ENCODE measurements around the gene TRPV5. TPM values are rescaled to one million over a fixed set of nuclear protein-coding genes. Genes with fewer than 3 reads are reported as not detected.
A peak's percentile ranks its signal among the peaks of the same experiment; 100 is the strongest.

TRPV5 gene
- total and polyA plus RNA-seq, 5 experiments from 2014 or later: 0.30 TPM; not detected in 4

- Mint-ChIP-seq H3K4me1 (peaks cover 0 to 3% (median 0%) of the 10 kb centered on the region in 4 donors), H3K27ac (peak overlapping the region in 1 of 10 donors; percentile 70), H3K9me3 (no peaks in the 10 kb centered on the region), H3K4me3 (no peak overlapping the region), H3K27me3 (peaks cover 0 to 11% (median 0%) of the 10 kb centered on the region in 5 donors), H3K36me3 (no peaks in the 10 kb centered on the region)
- ATAC-seq (no peak), DNase-seq (no peak)
- POLR2A ChIA-PET: no interaction called here
Measured at GRCh38 chr7:142935941-142936565, 2.5 kb upstream of the TRPV5 start.

GRCh38 chr7:142934056-142934455 is 510 bp upstream of the TRPV5 start:
- Mint-ChIP-seq H3K4me3 (no peak overlapping the region), H3K27ac (no peak overlapping the region), H3K4me1 (peaks cover 0 to 3% (median 0%) of the 10 kb centered on the region in 4 donors), H3K36me3 (no peaks in the 10 kb centered on the region), H3K27me3 (peaks cover 0 to 7% (median 0%) of the 10 kb centered on the region in 5 donors), H3K9me3 (no peaks in the 10 kb centered on the region)
- POLR2A ChIA-PET: interaction anchor here (0.6 kb wide), 1 partner anchor 1016 kb away, joined by 3 read pairs; no protein-coding TSS in a partner anchor
- ATAC-seq (no peak), DNase-seq (no peak)

- H3K9me3 Mint-ChIP-seq: no peaks in the 10 kb centered on the region
- no peak overlapping the region for H3K27ac Mint-ChIP-seq
- H3K4me1 Mint-ChIP-seq: peaks cover 0 to 3% (median 0%) of the 10 kb centered on the region in 4 donors
- H3K4me3 Mint-ChIP-seq: no peak overlapping the region
- no peaks in the 10 kb centered on the region for H3K36me3 Mint-ChIP-seq
- DNase-seq (no peak), ATAC-seq (no peak)
- POLR2A ChIA-PET: no interaction called here
- peaks cover 0 to 7% (median 0%) of the 10 kb centered on the region in 5 donors for H3K27me3 Mint-ChIP-seq
Measured at GRCh38 chr7:142933092-142933475, 462 bp downstream of the TRPV5 start.

GRCh38 chr7:142932386-142933091 is 1.0 kb downstream of the TRPV5 start:
- no peaks in the 10 kb centered on the region for H3K9me3 Mint-ChIP-seq
- POLR2A ChIA-PET: no interaction called here
- ATAC-seq (no peak), DNase-seq (no peak)
- no peak overlapping the region for H3K27ac Mint-ChIP-seq
- no peak overlapping the region for H3K4me3 Mint-ChIP-seq
- peaks cover 0 to 3% (median 1%) of the 10 kb centered on the region in 4 donors for H3K4me1 Mint-ChIP-seq
- peaks cover 0 to 7% (median 0%) of the 10 kb centered on the region in 5 donors for H3K27me3 Mint-ChIP-seq
- no peaks in the 10 kb centered on the region for H3K36me3 Mint-ChIP-seq

- Mint-ChIP-seq H3K4me3 (no peak overlapping the region), H3K9me3 (no peaks in the 10 kb centered on the region), H3K4me1 (peaks cover 0 to 10% (median 1%) of the 10 kb centered on the region in 4 donors), H3K27me3 (peaks cover 0 to 7% (median 0%) of the 10 kb centered on the region in 5 donors), H3K27ac (peak overlapping the region in 1 of 10 donors; percentile 7), H3K36me3 (no peaks in the 10 kb centered on the region)
- ATAC-seq: no peak
- POLR2A ChIA-PET: no interaction called here
- DNase-seq: no peak
Measured at GRCh38 chr7:142930126-142930730, 3.3 kb downstream of the TRPV5 start.

GRCh38 chr7:142927949-142928348 is 5.6 kb downstream of the TRPV5 start:
- ATAC-seq (no peak), DNase-seq (no peak)
- no peak overlapping the region for H3K4me3 Mint-ChIP-seq
- peaks cover 0 to 10% (median 0%) of the 10 kb centered on the region in 4 donors for H3K4me1 Mint-ChIP-seq
- H3K36me3 Mint-ChIP-seq: no peaks in the 10 kb centered on the region
- peaks cover 0 to 2% (median 0%) of the 10 kb centered on the region in 5 donors for H3K27me3 Mint-ChIP-seq
- H3K27ac Mint-ChIP-seq: no peak overlapping the region
- POLR2A ChIA-PET: no interaction called here
- no peaks in the 10 kb centered on the region for H3K9me3 Mint-ChIP-seq

GRCh38 chr7:142927085-142927745 is 6.3 kb downstream of the TRPV5 start:
- H3K9me3 Mint-ChIP-seq: no peaks in the 10 kb centered on the region
- H3K4me1 Mint-ChIP-seq: peaks cover 0 to 10% (median 0%) of the 10 kb centered on the region in 4 donors
- H3K4me3 Mint-ChIP-seq: no peak overlapping the region
- DNase-seq (no peak), ATAC-seq (no peak)
- no peaks in the 10 kb centered on the region for H3K36me3 Mint-ChIP-seq
- POLR2A ChIA-PET: no interaction called here
- H3K27me3 Mint-ChIP-seq: no peaks in the 10 kb centered on the region
- H3K27ac Mint-ChIP-seq: no peak overlapping the region

GRCh38 chr7:142925413-142925812 is 8.1 kb downstream of the TRPV5 start:
- ATAC-seq (no peak), DNase-seq (no peak)
- Mint-ChIP-seq H3K9me3 (no peaks in the 10 kb centered on the region), H3K27me3 (no peaks in the 10 kb centered on the region), H3K36me3 (no peaks in the 10 kb centered on the region), H3K4me3 (no peak overlapping the region), H3K4me1 (peaks cover 0 to 10% (median 0%) of the 10 kb centered on the region in 4 donors), H3K27ac (no peak overlapping the region)
- POLR2A ChIA-PET: no interaction called here

GRCh38 chr7:142923391-142923790 is 10.2 kb downstream of the TRPV5 start:
- ATAC-seq (no peak), DNase-seq (no peak)
- Mint-ChIP-seq H3K4me3 (no peak overlapping the region), H3K27me3 (peaks cover 2 to 12% (median 2%) of the 10 kb centered on the region in 5 donors), H3K4me1 (peaks cover 0 to 10% (median 0%) of the 10 kb centered on the region in 4 donors), H3K27ac (no peak overlapping the region), H3K36me3 (no peaks in the 10 kb centered on the region), H3K9me3 (no peaks in the 10 kb centered on the region)
- POLR2A ChIA-PET: no interaction called here

- ATAC-seq (no peak), DNase-seq (no peak)
- Mint-ChIP-seq H3K9me3 (no peaks in the 10 kb centered on the region), H3K27me3 (peaks cover 3 to 23% (median 5%) of the 10 kb centered on the region in 5 donors), H3K4me3 (no peak overlapping the region), H3K36me3 (no peaks in the 10 kb centered on the region), H3K27ac (no peak overlapping the region), H3K4me1 (no peaks in the 10 kb centered on the region)
- POLR2A ChIA-PET: no interaction called here
Measured at GRCh38 chr7:142919656-142920055, 13.9 kb downstream of the TRPV5 start.

GRCh38 chr7:142918901-142919300 is 14.6 kb downstream of the TRPV5 start:
- H3K36me3 Mint-ChIP-seq: no peaks in the 10 kb centered on the region
- POLR2A ChIA-PET: no interaction called here

GRCh38 chr7:142917447-142917846 is 16.1 kb downstream of the TRPV5 start:
- ATAC-seq (no peak), DNase-seq (no peak)
- peaks cover 5 to 26% (median 8%) of the 10 kb centered on the region in 5 donors for H3K27me3 Mint-ChIP-seq
- no peak overlapping the region for H3K27ac Mint-ChIP-seq
- H3K36me3 Mint-ChIP-seq: no peaks in the 10 kb centered on the region
- H3K9me3 Mint-ChIP-seq: no peaks in the 10 kb centered on the region
- no peak overlapping the region for H3K4me3 Mint-ChIP-seq
- POLR2A ChIA-PET: no interaction called here
- H3K4me1 Mint-ChIP-seq: peaks cover 0 to 4% (median 0%) of the 10 kb centered on the region in 4 donors

More at GRCh38 chr7:142918901-142919300, 14.6 kb downstream of the TRPV5 start:
- H3K27ac Mint-ChIP-seq: peak overlapping the region in 1 of 10 donors; percentile 63
- H3K9me3 Mint-ChIP-seq: no peaks in the 10 kb centered on the region
- H3K4me3 Mint-ChIP-seq: no peak overlapping the region
- peaks cover 4 to 23% (median 6%) of the 10 kb centered on the region in 5 donors for H3K27me3 Mint-ChIP-seq
- ATAC-seq (no peak), DNase-seq (no peak)
- H3K4me1 Mint-ChIP-seq: peaks cover 0 to 4% (median 0%) of the 10 kb centered on the region in 4 donors

- ATAC-seq (no peak), DNase-seq (no peak)
- Mint-ChIP-seq H3K27ac (no peak overlapping the region), H3K4me1 (peaks cover 0 to 4% (median 0%) of the 10 kb centered on the region in 4 donors), H3K36me3 (no peaks in the 10 kb centered on the region), H3K9me3 (no peaks in the 10 kb centered on the region), H3K27me3 (peaks cover 5 to 36% (median 13%) of the 10 kb centered on the region in 5 donors), H3K4me3 (no peak overlapping the region)
- POLR2A ChIA-PET: no interaction called here
Measured at GRCh38 chr7:142916508-142916907, 17.0 kb downstream of the TRPV5 start.

Data from naive thymus-derived CD8-positive, alpha-beta T cell (primary cell).